ENCODE results near the gene MFRP. TPM values are rescaled to one million over a fixed set of nuclear protein-coding genes. Genes with fewer than 3 reads are reported as not detected.

Gene MFRP
- total and polyA plus RNA-seq, 9 of the 15 experiments (the other 6 are each of a cell fraction or from before 2014, with no cell fraction given): not detected

- TF ChIP-seq FOXO4 (CRISPR knock-in tag; IDR thresholded peaks at IDR 0.05) (no peak), MITF (IDR thresholded peaks at IDR 0.05) (no peak), KDM2B (CRISPR knock-in tag; IDR thresholded peaks at IDR 0.05) (no peak), KAT2B (IDR thresholded peaks at IDR 0.05; ENCODE audit: low read depth, low read length) (no peak), THAP12 (CRISPR knock-in tag; IDR thresholded peaks at IDR 0.05) (no peak), SIN3A (IDR thresholded peaks at IDR 0.05; ENCODE audit: borderline replicate concordance in 2 of 2, control insufficient read depth in 1 of 2, low read depth in 2 of 2, low read length in 2 of 2) (0 out of 4 replicates have a peak, but pooled peaks of 1 of the 2 experiments have one; percentile 17), ZNF347 (CRISPR knock-in tag; IDR thresholded peaks at IDR 0.05; ENCODE audit: low read depth) (no peak), IRF1 (CRISPR knock-in tag; IDR thresholded peaks at IDR 0.05; ENCODE audit: borderline replicate concordance) (no peak), ZNF644 (tag; IDR thresholded peaks at IDR 0.05; ENCODE audit: low read depth) (no peak), ZZZ3 (IDR thresholded peaks at IDR 0.05) (no peak), ZSCAN29 (IDR thresholded peaks at IDR 0.05) (no peak), PHB2 (IDR thresholded peaks at IDR 0.05; ENCODE audit: low read depth) (no peak), XRCC3 (IDR thresholded peaks at IDR 0.05) (no peak), MCM7 (IDR thresholded peaks at IDR 0.05) (no peak), SP1 (CRISPR knock-in tag; IDR thresholded peaks at IDR 0.05) (no peak), MYBL2 (IDR thresholded peaks at IDR 0.05; ENCODE audit: low read depth) (no peak), MYBL2 (CRISPR knock-in tag; IDR thresholded peaks at IDR 0.05; ENCODE audit: borderline replicate concordance) (no peak), TAF1 (IDR thresholded peaks at IDR 0.05; ENCODE audit: control insufficient read depth, extremely low read depth, insufficient read depth, low read length, severe bottlenecking) (no peak), BRCA1 (IDR thresholded peaks at IDR 0.05) (no peak), BRCA1 (CRISPR knock-in tag; IDR thresholded peaks at IDR 0.05) (no peak), ZNF436 (CRISPR knock-in tag; IDR thresholded peaks at IDR 0.05) (no peak), ZNF717 (CRISPR knock-in tag; IDR thresholded peaks at IDR 0.05) (no peak), HSF4 (CRISPR knock-in tag; IDR thresholded peaks at IDR 0.05; ENCODE audit: borderline replicate concordance) (no peak)
Measured at GRCh38 chr11:119378851-119379465, 32.5 kb upstream of the MFRP start (continued).

Measured in K562 (cell line).